GM11168 (cell line): Measurements from ENCODE around the gene KLHL20.

Experiments used
- in situ Hi-C: fragments of 300-500 bp; cut with MboI; formaldehyde crosslinking; loops from one replicate; pipeline ENCODE4 v1.12.0; 2022; ENCODE audit warnings: low sequenced_read_pairs; ENCODE audit not compliant: unreplicated experiment

Gene KLHL20

GRCh38 chr1:173824315-173825081 is 109.7 kb downstream of the KLHL20 start, which contains the start of the genes CENPL and DARS2:
CENPL (minus strand) TSS chr1:173824883; CDS start chr1:173811299, 13,584 bp downstream.
DARS2 (plus strand) TSS chr1:173824673; CDS start chr1:173825230, 557 bp downstream.
- in situ Hi-C loops = loop anchor here (25.0 kb wide), 1 partner anchor 1087 kb away; no protein-coding TSS in a partner anchor

- in situ Hi-C loops = no loop called here
Measured at GRCh38 chr1:173827611-173828010, 112.8 kb downstream of the KLHL20 start.

- in situ Hi-C loops = no loop called here
Measured at GRCh38 chr1:173832748-173833147, 118.0 kb downstream of the KLHL20 start.
